ENCODE data around the gene RXFP4.

GRCh38 chr1:155899683-155900082 lies 41.8 kb upstream of the RXFP4 start:
- TF ChIP-seq CTCF (conservative IDR thresholded peaks at IDR 0.05): no peak
- TF ChIP-seq ZFX (IDR thresholded peaks at IDR 0.05): no peak
